H1 (cell line): ENCODE data around the gene GNL2. TPM values are rescaled to one million over a fixed set of nuclear protein-coding genes. Genes with fewer than 3 reads are reported as not detected.
"Not testable (repeated sequence)": the region's sequence is repeated elsewhere in the genome, so short reads cannot be mapped to it uniquely, and the experiment has no call there.

ENCODE experiments used
- CTCF ChIA-PET: fragments of 300-600 bp; sonication (Branson Sonifier 250); formaldehyde crosslinking; loops from one replicate; lab custom pipeline; 2021; ENCODE audit not compliant: partially characterized antibody; lab: Charles Lee
- POLR2A ChIA-PET: fragments of 300-600 bp; sonication (Branson Sonifier 250); formaldehyde crosslinking; loops from one replicate; lab custom pipeline; 2021; ENCODE audit warnings: inconsistent platforms; ENCODE audit not compliant: partially characterized antibody; lab: Charles Lee
- DNase-seq, 2 experiments: peaks; one replicate each; pipeline versions ENCODE4 v3.0.0 to v3.0.0-alpha.2; 2010 to 2022; ENCODE audit warnings: low spot score in 2 of 2, low read depth in 1 of 2, mixed read lengths in 1 of 2
- FAIRE-seq: peaks from 2 replicates; lab custom pipeline; 2011; peaks lifted over from hg19 to GRCh38; lab: Jason Lieb, UNC
- H2AFZ ChIP-seq: 2 replicates; pipeline ENCODE4 v1.8.1; 2012; ENCODE audit warnings: low read length, inconsistent platforms
- H2AK5ac ChIP-seq: 2 replicates; pipeline ENCODE4 v1.6.1; 2013; ENCODE audit warnings: low read depth, low read length
- H2BK120ac ChIP-seq: replicated peaks from 2 replicates; pipeline ENCODE3; 2013; ENCODE audit warnings: low read depth, low read length, inconsistent platforms
- H2BK12ac ChIP-seq: 2 replicates; pipeline ENCODE4 v1.6.1; 2013; ENCODE audit warnings: low read depth, low read length
- H2BK15ac ChIP-seq: 2 replicates; pipeline ENCODE4 v1.6.1; 2013; ENCODE audit warnings: low read length
- H2BK20ac ChIP-seq: 2 replicates; pipeline ENCODE4 v1.6.1; 2013; ENCODE audit warnings: low read length
- H2BK5ac ChIP-seq: 2 replicates; pipeline ENCODE4 v1.6.1; 2013; ENCODE audit warnings: low read depth, low read length
- H3K14ac ChIP-seq: 2 replicates; pipeline ENCODE4 v1.6.1; 2013; ENCODE audit warnings: inconsistent platforms; ENCODE audit not compliant: insufficient read length
- H3K18ac ChIP-seq: 2 replicates; pipeline ENCODE4 v1.6.1; 2013; ENCODE audit warnings: low read length; ENCODE audit errors: extremely low read depth
- H3K23ac ChIP-seq: 2 replicates; pipeline ENCODE4 v1.6.1; 2013; ENCODE audit warnings: inconsistent platforms; ENCODE audit not compliant: insufficient read length
- H3K23me2 ChIP-seq: 2 replicates; pipeline ENCODE4 v1.6.1; 2013; ENCODE audit warnings: low read depth, low read length
- H3K27ac ChIP-seq: 2 replicates; pipeline ENCODE4 v1.6.1; 2011; ENCODE audit warnings: low read depth, low read length, inconsistent platforms
- H3K27me3 ChIP-seq, 4 experiments: replicated peaks in 1 of 4; 1 replicate in 1 of 4; 2 replicates in 3 of 4; pipeline versions ENCODE4 v1.6.1 to v1.8.1; 2011 to 2013; ENCODE audit warnings: low read length in 3 of 4, mild to moderate bottlenecking in 3 of 4, inconsistent platforms in 2 of 4, mixed read lengths in 2 of 4, moderate library complexity in 1 of 4; ENCODE audit not compliant: control insufficient read depth in 3 of 4, insufficient read depth in 3 of 4; ENCODE audit errors: extremely low read depth in 1 of 4
- H3K36me3 ChIP-seq, 4 experiments: 2 replicates each; pipeline versions ENCODE4 v1.6.1 to v1.8.1; 2011 to 2013; ENCODE audit warnings: mild to moderate bottlenecking in 4 of 4, low read length in 3 of 4, moderate library complexity in 2 of 4, control low read depth in 1 of 4, inconsistent platforms in 1 of 4; ENCODE audit not compliant: insufficient read depth in 4 of 4, control insufficient read depth in 2 of 4
- H3K4ac ChIP-seq: replicated peaks from 2 replicates; pipeline ENCODE3; 2013; ENCODE audit warnings: low read length, low read depth, mixed read lengths, inconsistent platforms; ENCODE audit not compliant: insufficient read length
- H3K4me1 ChIP-seq, 4 experiments: replicated peaks in 1 of 4; 1 replicate in 1 of 4; 2 replicates in 3 of 4; pipeline versions ENCODE4 v1.6.1 to v1.8.1; 2011 to 2013; ENCODE audit warnings: low read length in 3 of 4, inconsistent platforms in 2 of 4, mixed read lengths in 1 of 4; ENCODE audit not compliant: insufficient read depth in 4 of 4, control insufficient read depth in 3 of 4
- H3K4me2 ChIP-seq, 2 experiments: 2 replicates each; pipeline versions ENCODE4 v1.6.1 to v1.8.1; 2011 to 2013; ENCODE audit warnings: low read depth in 2 of 2, low read length in 2 of 2, control low read depth in 1 of 2, inconsistent platforms in 1 of 2, mild to moderate bottlenecking in 1 of 2; ENCODE audit not compliant: insufficient read depth in 1 of 2
- H3K4me3 ChIP-seq, 4 experiments: fragments of 200-600, 300-600 bp in 1 of 4; sonication (generic), shearing (Covaris generic), sonication (Bioruptor Twin) in 1 of 4; 2 replicates each; pipeline versions ENCODE4 v1.5.1 to v1.8.1; 2011 to 2016; ENCODE audit warnings: low read length in 4 of 4, low read depth in 3 of 4, control low read depth in 2 of 4, inconsistent platforms in 2 of 4, mild to moderate bottlenecking in 2 of 4, mixed read lengths in 1 of 4, moderate library complexity in 1 of 4; ENCODE audit not compliant: insufficient read depth in 2 of 4; ENCODE audit errors: extremely low read depth in 1 of 4
- H3K56ac ChIP-seq: replicated peaks from 2 replicates; pipeline ENCODE3; 2013; ENCODE audit warnings: low read depth, mild to moderate bottlenecking, mixed read lengths, low read length, inconsistent platforms; ENCODE audit not compliant: insufficient read length
- H3K79me1 ChIP-seq: 2 replicates; pipeline ENCODE4 v1.6.1; 2013; ENCODE audit warnings: low read depth, low read length, control low read depth
- H3K79me2 ChIP-seq, 2 experiments: 2 replicates each; pipeline versions ENCODE4 v1.6.1 to v1.8.1; 2012 to 2013; ENCODE audit warnings: low read length in 2 of 2, mild to moderate bottlenecking in 2 of 2, inconsistent platforms in 1 of 2; ENCODE audit not compliant: insufficient read depth in 2 of 2, control insufficient read depth in 1 of 2
- H3K9ac ChIP-seq, 4 experiments: replicated peaks in 1 of 4; 1 replicate in 1 of 4; 2 replicates in 3 of 4; pipeline versions ENCODE4 v1.6.1 to v1.8.1; 2011 to 2013; ENCODE audit warnings: low read depth in 3 of 4, low read length in 3 of 4, control low read depth in 2 of 4, mild to moderate bottlenecking in 2 of 4, moderate library complexity in 2 of 4, inconsistent platforms in 1 of 4; ENCODE audit errors: extremely low read depth in 1 of 4
- H3K9me3 ChIP-seq, 2 experiments: 2 replicates each; pipeline versions ENCODE4 v1.6.1 to v1.8.1; 2012 to 2013; ENCODE audit warnings: mild to moderate bottlenecking in 2 of 2, moderate library complexity in 2 of 2, control low read depth in 1 of 2, inconsistent platforms in 1 of 2, low read depth in 1 of 2, low read length in 1 of 2, mixed read lengths in 1 of 2; ENCODE audit not compliant: insufficient read depth in 2 of 2
- H4K20me1 ChIP-seq, 2 experiments: replicated peaks in 1 of 2; 2 replicates each; pipeline versions ENCODE3 to v1.8.1; 2011 to 2013; ENCODE audit warnings: inconsistent platforms in 2 of 2, low read length in 2 of 2, mild to moderate bottlenecking in 1 of 2; ENCODE audit not compliant: insufficient read depth in 2 of 2, control insufficient read depth in 1 of 2
- H4K5ac ChIP-seq: 2 replicates; pipeline ENCODE4 v1.6.1; 2013; ENCODE audit warnings: low read length, low read depth, mixed read lengths, inconsistent platforms; ENCODE audit not compliant: insufficient read length
- H4K8ac ChIP-seq: 2 replicates; pipeline ENCODE4 v1.8.0; 2013; ENCODE audit warnings: mild to moderate bottlenecking, moderate library complexity, low read length, inconsistent platforms; ENCODE audit not compliant: insufficient read depth; ENCODE audit errors: extremely low read depth
- H4K91ac ChIP-seq: replicated peaks from 2 replicates; pipeline ENCODE3; 2013; ENCODE audit warnings: low read length, mixed read lengths, inconsistent platforms; ENCODE audit not compliant: insufficient read length
- whole genome bisulfite sequencing, 2 experiments: shearing (Covaris generic) in 1 of 2; methylation state at CpG; one replicate each; pipeline versions ENCODE4 v1.1.6 to v1.1.7; 2013 to 2015; ENCODE audit warnings: low lambda C conversion rate in 2 of 2, mixed read lengths in 2 of 2, inconsistent platforms in 1 of 2, low coverage in 1 of 2, missing lambda C conversion rate in 1 of 2; ENCODE audit not compliant: insufficient replicate concordance in 2 of 2, insufficient coverage in 1 of 2, insufficient read length in 1 of 2; ENCODE audit errors: extremely low coverage in 1 of 2, missing lambda C conversion rate in 1 of 2; 5-methylcytosine and 5-hydroxymethylcytosine counted together
- polyA plus RNA-seq, 7 experiments: library from polyadenylated mRNA; depleted of rRNA in 3 of 7; stranded (reverse) in 5 of 7; unstranded in 2 of 7; fragments of >200 nt in 5 of 7; fragments of 200-250 nt in 2 of 7; gene quantifications; 1 replicate in 5 of 7; 2 replicates in 1 of 7; 4 replicates in 1 of 7; pipeline versions ENCODE4 v1.2.1 to v1.2.3, GENCODE V29; 2011 to 2013; ENCODE audit warnings: missing spikeins in 2 of 7, mixed read lengths in 2 of 7
- total RNA-seq: library from RNA; stranded (reverse); fragmentation: NEBNext Ultra II Directional; extraction: Animal tissue kit (Norgen Biotek cat#: 25700); gene quantifications from 2 replicates; pipeline ENCODE4 v1.2.1, GENCODE V29; 2021

GNL2 gene
- total and polyA plus RNA-seq, 2 of the 8 experiments (the other 6 are each of a cell fraction or from before 2014, with no cell fraction given) = 22.2 to 88.3 TPM

DNA sequence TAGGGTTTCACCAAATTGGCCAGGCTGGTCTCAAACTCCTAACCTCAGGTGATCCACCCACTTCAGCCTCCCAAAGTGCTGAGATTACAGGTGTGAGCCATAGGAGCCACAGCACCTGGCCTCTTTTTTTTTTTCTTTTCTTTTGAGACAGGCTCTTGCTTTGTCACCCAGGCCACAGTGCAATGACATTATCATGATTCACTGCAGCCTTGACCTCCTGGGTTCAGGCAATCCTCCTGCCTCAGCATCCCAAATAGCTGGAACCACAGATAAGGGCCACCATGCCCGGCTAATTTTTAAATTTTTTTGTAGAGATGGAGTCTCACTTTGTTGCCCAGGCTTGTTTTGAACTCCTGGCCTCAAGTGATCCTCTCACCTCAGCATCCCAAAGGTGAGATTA lies 65.8 kb downstream of the GNL2 start:
- H2BK20ac ChIP-seq, H4K20me1 ChIP-seq, H3K79me2 ChIP-seq, H2AFZ ChIP-seq, H3K36me3 ChIP-seq, H2AK5ac ChIP-seq, H3K23ac ChIP-seq, CTCF ChIA-PET, POLR2A ChIA-PET, H3K27me3 ChIP-seq, H3K9me3 ChIP-seq, H2BK12ac ChIP-seq, FAIRE-seq, H2BK15ac ChIP-seq, H3K4me2 ChIP-seq, H4K91ac ChIP-seq, H3K56ac ChIP-seq, H3K79me1 ChIP-seq, H4K8ac ChIP-seq, H3K4ac ChIP-seq, H3K23me2 ChIP-seq, H3K18ac ChIP-seq, H3K4me3 ChIP-seq, H4K5ac ChIP-seq, H3K27ac ChIP-seq, H2BK120ac ChIP-seq, DNase-seq, H3K9ac ChIP-seq, H2BK5ac ChIP-seq, H3K4me1 ChIP-seq, H3K14ac ChIP-seq: not testable (repeated sequence)
- WGBS, 2 experiments = 95% methylated on average over 1 of the region's 1 CpG; no CpG with 5 or more reads in 1 of the 2 experiments
